Esophagus squamous epithelium (tissue), 5 donors: ENCODE data around the gene OPCML. TPM values are rescaled to one million over a fixed set of nuclear protein-coding genes. Genes with fewer than 3 reads are reported as not detected.

Experiments used
- DNase-seq: peaks from one replicate; lab custom pipeline; 2025; lab: John Stamatoyannopoulos, UW
- H3K27ac ChIP-seq, 4 donors: fragments of 200-600 bp; sonication (generic); one replicate each; pipeline ENCODE4 v1.5.1; 2016 to 2019; ENCODE audit warnings: mild to moderate bottlenecking in 1 of 4
- H3K27me3 ChIP-seq, 4 donors: fragments of 200-600 bp; sonication (generic); 1 replicate in 3 of 4; 2 replicates in 1 of 4; pipeline versions ENCODE4 v1.5.1 to v1.6.0; 2017 to 2021; ENCODE audit warnings: antibody characterized with exemption in 1 of 4
- H3K36me3 ChIP-seq, 3 donors: fragments of 200-600 bp; sonication (generic); one replicate each; pipeline ENCODE4 v1.5.1; 2016 to 2019
- H3K4me1 ChIP-seq, 3 donors: fragments of 200-600 bp; sonication (generic); one replicate each; pipeline ENCODE4 v1.5.1; 2017 to 2019
- H3K4me3 ChIP-seq, 4 donors: fragments of 200-600 bp; sonication (generic); 1 replicate in 3 of 4; 2 replicates in 1 of 4; pipeline ENCODE4 v1.5.1; 2016 to 2019; ENCODE audit warnings: mild to moderate bottlenecking in 2 of 4, moderate library complexity in 1 of 4
- H3K9me3 ChIP-seq, 3 donors: fragments of 200-600 bp; sonication (generic); one replicate each; pipeline ENCODE4 v1.5.1; 2016 to 2019
- CTCF ChIP-seq, 6 experiments: fragments of 450-650 bp in 4 of 6; fragments of 200-600 bp in 2 of 6; sonication (generic) in 2 of 6; IDR thresholded peaks; one replicate each; pipeline ENCODE4 v1.5.1; 2016 to 2019; ENCODE audit warnings: antibody characterized with exemption in 6 of 6, mild to moderate bottlenecking in 4 of 6, moderate library complexity in 4 of 6
- POLR2A ChIP-seq, 4 donors: fragments of 450-650 bp; IDR thresholded peaks; one replicate each; pipeline ENCODE4 v1.6.1; 2017; ENCODE audit warnings: antibody characterized with exemption in 4 of 4, mild to moderate bottlenecking in 4 of 4, moderate library complexity in 3 of 4
- WGBS, 2 donors: methylation state at CpG; one replicate each; pipeline ENCODE4 v1.1.5; 2018; 5-methylcytosine and 5-hydroxymethylcytosine counted together
- intact Hi-C: fragments of 100-400 bp; cut with DNase I; formaldehyde crosslinking; loops from one replicate; pipeline ENCODE4 v1.15.0; 2022
- total RNA-seq, 4 donors: library from RNA; depleted of rRNA; stranded (reverse); fragments of >200 nt; gene quantifications; one replicate each; pipeline ENCODE4 v1.1.0, GENCODE V29; 2016
- donor health status: DM: yes; HTN: yes; CAD: no.

OPCML gene
- total RNA-seq, 4 donors from 2014 or later, result under 0.01 TPM; not detected in 3

GRCh38 chr11:133238027-133238426 is 294.3 kb downstream of the OPCML start:
- intact Hi-C loops, result no loop called here
- no peak for DNase-seq

GRCh38 chr11:133235381-133235780 is 296.9 kb downstream of the OPCML start:
- Histone ChIP-seq H3K27me3 (peaks cover 0 to 3% (median 0%) of the 10 kb centered on the region in 4 donors), H3K4me1 (no peaks in the 10 kb centered on the region), H3K4me3 (no peak overlapping the region), H3K27ac (no peak overlapping the region), H3K9me3 (no peaks in the 10 kb centered on the region), H3K36me3 (no peaks in the 10 kb centered on the region)
- 67% methylated on average over 3 of the region's 3 CpGs for WGBS, 2 donors
- no peak for DNase-seq
- TF ChIP-seq CTCF (IDR thresholded peaks at IDR 0.05), result no peak
- no peak for TF ChIP-seq POLR2A (IDR thresholded peaks at IDR 0.05)
- intact Hi-C loops, result no loop called here

More at GRCh38 chr11:133238027-133238426, 294.3 kb downstream of the OPCML start:
- 85 to 88% methylated on average over 2 of the region's 2 CpGs for WGBS, 2 donors
- Histone ChIP-seq H3K27ac (no peak overlapping the region), H3K9me3 (no peaks in the 10 kb centered on the region), H3K27me3 (peaks cover 0 to 2% (median 0%) of the 10 kb centered on the region in 4 donors), H3K4me1 (no peaks in the 10 kb centered on the region), H3K36me3 (no peaks in the 10 kb centered on the region), H3K4me3 (no peak overlapping the region)
- no peak for TF ChIP-seq POLR2A (IDR thresholded peaks at IDR 0.05)

GRCh38 chr11:133234883-133235282 is 297.4 kb downstream of the OPCML start:
- WGBS, 2 donors, result 76 to 82% methylated on average over 8 to 9 of the region's 9 CpGs
- intact Hi-C loops, result no loop called here
- Histone ChIP-seq H3K27ac (no peak overlapping the region), H3K36me3 (no peaks in the 10 kb centered on the region), H3K4me1 (no peaks in the 10 kb centered on the region), H3K27me3 (peaks cover 0 to 3% (median 0%) of the 10 kb centered on the region in 4 donors), H3K9me3 (no peaks in the 10 kb centered on the region), H3K4me3 (no peak overlapping the region)
- TF ChIP-seq POLR2A (IDR thresholded peaks at IDR 0.05), result no peak
- no peak for TF ChIP-seq CTCF (IDR thresholded peaks at IDR 0.05)
- no peak for DNase-seq

GRCh38 chr11:133232665-133233064 is 299.6 kb downstream of the OPCML start:
- Histone ChIP-seq H3K36me3 (no peaks in the 10 kb centered on the region), H3K27me3 (peaks cover 0 to 12% (median 0%) of the 10 kb centered on the region in 4 donors), H3K4me1 (peaks cover 5 to 21% (median 10%) of the 10 kb centered on the region in 3 donors), H3K4me3 (no peak overlapping the region), H3K9me3 (no peaks in the 10 kb centered on the region), H3K27ac (no peak overlapping the region)
- WGBS, 2 donors, result 72 to 84% methylated on average over 2 of the region's 2 CpGs
- intact Hi-C loops, result no loop called here
- no peak for DNase-seq
- no peak for TF ChIP-seq POLR2A (IDR thresholded peaks at IDR 0.05)
- no peak for TF ChIP-seq CTCF (IDR thresholded peaks at IDR 0.05)

- peaks cover 0 to 13% (median 0%) of the 10 kb centered on the region in 4 donors for H3K27me3 ChIP-seq
- no peaks in the 10 kb centered on the region for H3K9me3 ChIP-seq
- intact Hi-C loops, result no loop called here
- no peak overlapping the region for H3K27ac ChIP-seq
- WGBS, 2 donors, result 97 to 98% methylated on average over 5 of the region's 5 CpGs
- no peak overlapping the region for H3K4me3 ChIP-seq
- peaks cover 5 to 22% (median 10%) of the 10 kb centered on the region in 3 donors for H3K4me1 ChIP-seq
- no peak for TF ChIP-seq POLR2A (IDR thresholded peaks at IDR 0.05)
- no peak for TF ChIP-seq CTCF (IDR thresholded peaks at IDR 0.05)
- no peaks in the 10 kb centered on the region for H3K36me3 ChIP-seq
- DNase-seq, result no peak
Measured at GRCh38 chr11:133230431-133230830, 301.9 kb downstream of the OPCML start.
